NCI-H524 (cell line): Measurements from ENCODE around the gene VSIG8.
A peak's percentile ranks its signal among the peaks of the same experiment; 100 is the strongest.
"Not testable (repeated sequence)": the region's sequence is repeated elsewhere in the genome, so short reads cannot be mapped to it uniquely, and the experiment has no call there.

ENCODE experiments used
- DNase-seq, 2 experiments: peaks; one replicate each; lab custom pipeline; 2025; lab: John Stamatoyannopoulos, UW

The VSIG8 gene

GRCh38 chr1:159862557-159862956, at the start of gene VSIG8:
Gene VSIG8 (minus strand): TSS chr1:159862657. CDS start chr1:159862521, 136 bp downstream.
- DNase-seq: no peak

GRCh38 chr1:159911326-159912070, 49.0 kb upstream of the VSIG8 start:
- no peak for DNase-seq

GRCh38 chr1:159908031-159908940, 45.8 kb upstream of the VSIG8 start:
- DNase-seq: no peak

- no peak for DNase-seq
These were observed 44.5 kb upstream of the VSIG8 start for GRCh38 chr1:159906960-159907359.

- DNase-seq: not testable (repeated sequence)
These were observed 41.6 kb upstream of the VSIG8 start for GRCh38 chr1:159904036-159904435.

- DNase-seq: no peak
These were observed 40.1 kb upstream of the VSIG8 start for GRCh38 chr1:159902541-159902940.

- DNase-seq: no peak
These were observed 38.4 kb upstream of the VSIG8 start for GRCh38 chr1:159900755-159901360.

- DNase-seq: peak; percentile 39 to 72
These were observed 37.7 kb upstream of the VSIG8 start, which contains the start of gene CFAP45 for GRCh38 chr1:159900086-159900680. Gene CFAP45 (minus strand): TSS chr1:159900165. CDS start chr1:159900098, 67 bp downstream.

GRCh38 chr1:159899634-159900033, 37.2 kb upstream of the VSIG8 start:
- DNase-seq: not testable (repeated sequence)

- no peak for DNase-seq
These were observed 36.1 kb upstream of the VSIG8 start for GRCh38 chr1:159898527-159898926.

- DNase-seq: no peak
These were observed 35.5 kb upstream of the VSIG8 start for GRCh38 chr1:159897962-159898361.

GRCh38 chr1:159896546-159896930, 34.1 kb upstream of the VSIG8 start:
- no peak for DNase-seq

GRCh38 chr1:159895836-159896545, 33.5 kb upstream of the VSIG8 start:
- no peak for DNase-seq

GRCh38 chr1:159895286-159895685, 32.8 kb upstream of the VSIG8 start:
- peak in 1 of 2 experiments; percentile 28 for DNase-seq

- peak in 1 of 2 experiments; percentile 39 for DNase-seq
These were observed 30.5 kb upstream of the VSIG8 start for GRCh38 chr1:159892944-159893343.

GRCh38 chr1:159891275-159892157, 29.1 kb upstream of the VSIG8 start:
- DNase-seq: peak; percentile 54 to 85

- no peak for DNase-seq
These were observed 27.9 kb upstream of the VSIG8 start for GRCh38 chr1:159890390-159890789.

- DNase-seq: peak in 1 of 2 experiments; percentile 5
These were observed 27.4 kb upstream of the VSIG8 start for GRCh38 chr1:159889821-159890252.

GRCh38 chr1:159889202-159889601, 26.7 kb upstream of the VSIG8 start:
- no peak for DNase-seq

- peak in 1 of 2 experiments; percentile 66 for DNase-seq
These were observed 21.8 kb upstream of the VSIG8 start for GRCh38 chr1:159884296-159884695.
